ENCODE data around the gene KLHDC4.

DNA sequence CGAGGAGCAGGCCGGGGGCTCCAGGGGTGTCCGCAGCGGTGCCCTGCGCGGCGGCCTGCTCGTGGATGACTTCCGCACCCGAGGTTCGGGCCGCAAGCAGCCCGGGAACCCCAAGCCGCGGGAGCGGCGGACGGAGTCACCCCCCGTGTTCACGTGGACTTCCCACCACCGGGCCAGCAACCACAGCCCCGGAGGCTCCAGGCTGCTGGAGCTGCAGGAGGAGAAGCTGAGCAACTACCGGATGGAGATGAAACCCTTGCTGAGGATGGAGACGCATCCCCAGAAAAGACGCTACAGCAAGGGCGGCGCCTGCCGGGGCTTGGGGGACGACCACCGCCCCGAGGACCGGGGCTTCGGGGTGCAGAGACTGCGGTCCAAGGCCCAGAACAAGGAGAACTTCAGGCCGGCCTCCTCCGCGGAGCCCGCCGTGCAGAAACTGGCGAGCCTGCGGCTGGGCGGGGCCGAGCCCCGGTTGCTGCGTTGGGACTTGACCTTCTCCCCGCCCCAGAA is 75.8 kb downstream of the KLHDC4 start:
- TF ChIP-seq, protein P1, sequence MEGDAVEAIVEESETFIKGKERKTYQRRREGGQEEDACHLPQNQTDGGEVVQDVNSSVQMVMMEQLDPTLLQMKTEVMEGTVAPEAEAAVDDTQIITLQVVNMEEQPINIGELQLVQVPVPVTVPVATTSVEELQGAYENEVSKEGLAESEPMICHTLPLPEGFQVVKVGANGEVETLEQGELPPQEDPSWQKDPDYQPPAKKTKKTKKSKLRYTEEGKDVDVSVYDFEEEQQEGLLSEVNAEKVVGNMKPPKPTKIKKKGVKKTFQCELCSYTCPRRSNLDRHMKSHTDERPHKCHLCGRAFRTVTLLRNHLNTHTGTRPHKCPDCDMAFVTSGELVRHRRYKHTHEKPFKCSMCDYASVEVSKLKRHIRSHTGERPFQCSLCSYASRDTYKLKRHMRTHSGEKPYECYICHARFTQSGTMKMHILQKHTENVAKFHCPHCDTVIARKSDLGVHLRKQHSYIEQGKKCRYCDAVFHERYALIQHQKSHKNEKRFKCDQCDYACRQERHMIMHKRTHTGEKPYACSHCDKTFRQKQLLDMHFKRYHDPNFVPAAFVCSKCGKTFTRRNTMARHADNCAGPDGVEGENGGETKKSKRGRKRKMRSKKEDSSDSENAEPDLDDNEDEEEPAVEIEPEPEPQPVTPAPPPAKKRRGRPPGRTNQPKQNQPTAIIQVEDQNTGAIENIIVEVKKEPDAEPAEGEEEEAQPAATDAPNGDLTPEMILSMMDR (IDR thresholded peaks at IDR 0.05) = no peak
- TF ChIP-seq POLR2A (IDR thresholded peaks at IDR 0.05) = no peak
